HG02840 (cell line): Measurements from ENCODE around the gene LYL1.

Experiments used
- ATAC-seq: cut with Tn5 transposase; IDR thresholded peaks from one replicate; pipeline ENCODE4 v1.9.1; 2021; ENCODE audit warnings: mild to moderate bottlenecking, moderate library complexity, moderate number of reproducible peaks; ENCODE audit not compliant: unreplicated experiment, low FRiP score

LYL1 gene

DNA sequence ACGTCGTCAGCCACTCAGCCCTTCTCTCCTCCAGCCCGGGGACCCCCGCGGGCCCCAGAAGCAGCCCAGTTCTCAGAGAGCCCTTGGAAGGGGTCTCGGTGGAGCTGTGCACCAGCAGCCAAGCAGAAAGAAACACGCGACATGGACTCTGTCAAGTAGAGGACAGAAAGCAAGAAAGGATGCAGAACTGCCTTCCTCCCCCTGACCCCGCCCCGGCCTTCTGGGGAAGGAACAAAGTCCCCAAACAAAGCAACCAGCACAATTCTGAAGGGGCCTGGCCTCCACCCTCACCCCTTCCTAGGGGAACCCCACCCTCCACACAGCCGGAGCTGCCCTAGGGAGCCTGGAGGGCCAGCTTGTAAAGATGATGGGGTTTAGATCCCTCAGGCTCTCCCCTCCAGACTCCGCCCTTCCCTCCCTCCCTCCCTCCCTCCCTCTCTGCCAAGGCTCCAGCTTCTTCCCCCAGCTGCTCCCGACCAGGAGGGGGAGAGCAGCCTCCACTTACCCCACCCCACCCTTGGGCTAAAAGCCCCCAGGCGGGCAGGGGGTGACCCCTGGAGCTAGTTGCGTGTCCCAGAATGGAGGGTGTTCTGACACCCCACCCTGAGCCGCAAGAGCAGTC, 7.8 kb downstream of the LYL1 start:
- no peak for ATAC-seq

DNA sequence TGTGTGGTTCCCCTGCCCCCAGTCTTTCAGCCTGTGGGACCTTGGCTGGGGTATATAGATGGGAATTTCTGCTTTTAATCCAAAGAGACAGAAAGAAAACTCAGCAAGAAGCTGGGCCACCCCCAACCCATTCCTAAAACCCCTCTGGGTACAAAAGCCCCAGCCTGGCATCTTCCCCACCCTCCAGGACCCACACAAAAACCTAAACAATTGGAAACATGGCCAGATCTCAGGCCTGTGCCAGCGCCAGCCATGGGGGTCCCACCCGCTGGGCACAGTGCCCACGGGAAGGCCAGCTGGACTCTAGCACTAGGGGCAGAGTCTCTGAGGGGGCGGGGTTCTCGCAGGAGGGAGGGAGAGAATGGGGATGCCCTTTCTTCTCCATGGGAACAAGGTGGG, 8.6 kb downstream of the LYL1 start:
- ATAC-seq: no peak

GRCh38 chr19:13093407-13094105, 9.1 kb downstream of the LYL1 start:
- ATAC-seq: no peak

- ATAC-seq: no peak
Measured at GRCh38 chr19:13092606-13093235, 9.9 kb downstream of the LYL1 start.

GRCh38 chr19:13092158-13092543, 10.5 kb downstream of the LYL1 start:
- ATAC-seq: no peak

GRCh38 chr19:13091400-13092157, 11.1 kb downstream of the LYL1 start:
- ATAC-seq: no peak

DNA sequence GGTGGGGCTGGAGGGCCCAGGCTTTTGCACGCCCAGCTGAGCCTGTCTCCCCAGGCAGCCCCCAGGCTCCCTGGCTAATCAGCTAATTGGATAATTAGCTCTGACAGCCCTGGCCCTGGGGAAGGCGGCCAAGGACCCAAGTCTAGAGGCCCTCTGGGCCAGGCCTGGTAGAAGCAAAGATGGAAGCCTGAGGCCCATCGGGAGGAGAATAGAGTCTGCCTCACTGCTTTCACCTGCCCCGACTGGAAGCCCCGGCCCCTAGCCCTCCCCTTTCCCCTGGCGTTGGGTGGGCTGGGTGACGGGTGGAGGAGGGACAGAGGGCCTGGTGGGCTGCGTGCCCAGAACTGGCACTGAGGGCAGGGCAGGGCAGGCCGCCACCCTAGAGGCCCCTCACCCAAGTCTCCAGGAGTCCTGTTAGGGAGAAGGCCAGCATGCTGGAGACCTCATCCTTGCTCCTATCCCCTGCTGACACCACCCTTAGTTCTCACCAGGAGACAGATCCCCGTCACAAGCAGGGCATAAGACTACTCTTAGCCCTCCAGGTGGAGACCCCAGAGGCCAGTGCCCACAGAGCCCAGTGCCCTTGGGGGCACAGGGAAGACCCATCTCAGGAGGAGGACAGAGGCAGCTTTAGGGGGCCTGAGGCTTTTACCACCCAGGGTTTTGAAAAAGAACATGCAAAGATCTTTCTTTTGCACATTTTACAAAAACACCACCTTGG, 12.0 kb downstream of the LYL1 start:
- no peak for ATAC-seq

- no peak for ATAC-seq
Measured at GRCh38 chr19:13089857-13090507, 12.7 kb downstream of the LYL1 start.

DNA sequence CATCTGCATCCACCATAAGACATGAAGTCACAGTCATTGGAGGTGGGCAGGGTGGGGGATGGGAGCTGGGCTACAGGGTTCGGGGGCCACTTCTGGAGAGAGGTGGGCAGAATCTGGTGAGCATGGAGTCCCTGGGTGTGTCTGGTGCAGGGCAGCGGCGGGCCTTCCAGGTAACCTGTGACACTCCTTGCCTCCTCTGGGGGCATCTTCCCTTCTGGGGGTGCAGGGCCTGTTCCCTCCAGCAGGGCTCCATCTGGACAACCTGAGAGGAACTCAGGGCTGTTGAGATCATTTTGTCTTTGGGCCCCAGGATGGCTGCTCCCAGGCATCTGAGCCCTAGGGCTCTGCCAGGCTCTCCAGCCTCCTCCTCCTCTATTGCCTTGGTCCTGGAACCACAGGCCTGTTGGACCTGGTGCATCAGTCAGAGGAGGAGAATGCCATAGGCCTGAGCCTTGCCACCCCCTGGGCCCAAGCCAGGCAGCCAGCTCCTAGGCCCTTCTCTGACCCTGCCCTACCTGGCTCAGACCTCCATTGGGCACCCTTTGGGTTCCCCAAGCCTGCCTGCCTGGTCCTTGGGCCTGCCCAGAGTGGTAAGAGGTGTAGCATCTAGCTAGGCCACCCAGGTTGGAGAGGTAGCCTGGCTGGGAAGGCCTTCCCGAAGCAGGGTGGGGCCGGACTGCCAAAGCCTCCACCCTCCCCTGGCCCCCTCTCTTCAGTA, 13.4 kb downstream of the LYL1 start:
- ATAC-seq: no peak

GRCh38 chr19:13087795-13088537, 14.7 kb downstream of the LYL1 start:
- no peak for ATAC-seq

- ATAC-seq: no peak
Measured at GRCh38 chr19:13087295-13087694, 15.4 kb downstream of the LYL1 start.

GRCh38 chr19:13086341-13086740, 16.3 kb downstream of the LYL1 start:
- no peak for ATAC-seq

- no peak for ATAC-seq
Measured at GRCh38 chr19:13085666-13086065, 17.0 kb downstream of the LYL1 start.

- no peak for ATAC-seq
Measured at GRCh38 chr19:13083627-13084026, 19.0 kb downstream of the LYL1 start.

GRCh38 chr19:13083008-13083404, 19.7 kb downstream of the LYL1 start:
- ATAC-seq: no peak

GRCh38 chr19:13082192-13083007, 20.3 kb downstream of the LYL1 start:
- ATAC-seq: no peak

DNA sequence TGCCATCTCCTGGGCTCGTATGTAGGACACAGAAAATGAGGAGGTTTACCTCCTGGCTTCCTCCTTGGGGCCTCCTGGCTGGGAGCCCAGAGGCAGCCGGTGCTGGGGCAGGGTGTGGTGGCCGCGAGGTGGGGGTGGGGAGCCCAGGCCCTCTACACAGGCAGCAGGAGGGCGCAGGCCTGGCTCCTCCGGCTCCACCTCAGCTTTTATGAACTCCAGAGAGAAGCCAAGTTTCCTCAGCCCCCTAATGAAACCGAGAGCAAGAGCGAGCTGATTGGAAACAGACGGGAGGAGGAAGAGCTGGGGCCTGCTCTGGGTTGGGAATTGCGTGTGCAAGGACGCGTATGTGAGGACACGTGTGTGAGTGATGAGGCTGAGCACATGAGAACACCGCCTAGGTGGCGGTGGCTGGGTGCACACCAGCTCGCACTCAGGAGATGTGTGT, 23.1 kb downstream of the LYL1 start:
- no peak for ATAC-seq
